Transverse colon (tissue), 4 donors: Measurements from ENCODE around the gene MBOAT2.

ENCODE experiments used
- EP300 ChIP-seq: sonication (generic); formaldehyde crosslinking; IDR thresholded peaks from one replicate; pipeline ENCODE4 v1.6.1; 2017; ENCODE audit warnings: antibody characterized with exemption, low read depth
- POLR2A ChIP-seq: fragments of 450-650 bp; IDR thresholded peaks from one replicate; pipeline ENCODE4 v1.6.1; 2016; ENCODE audit warnings: antibody characterized with exemption, mild to moderate bottlenecking, moderate library complexity
- POLR2AphosphoS5 ChIP-seq, 3 donors: sonication (generic); formaldehyde crosslinking; IDR thresholded peaks; one replicate each; pipeline ENCODE4 v1.6.1; 2016; ENCODE audit warnings: antibody characterized with exemption in 3 of 3
- TF ChIP-seq, protein P1 (sequence below), 5 experiments: fragments of 200-600 bp in 3 of 5; fragments of 450-650 bp in 2 of 5; sonication (generic) in 3 of 5; IDR thresholded peaks; 1 replicate in 2 of 5; 2 replicates in 3 of 5; pipeline ENCODE4 v1.5.1; 2016 to 2017; ENCODE audit warnings: antibody characterized with exemption in 5 of 5, inconsistent platforms in 3 of 5, mild to moderate bottlenecking in 2 of 5, moderate library complexity in 1 of 5

DNA sequence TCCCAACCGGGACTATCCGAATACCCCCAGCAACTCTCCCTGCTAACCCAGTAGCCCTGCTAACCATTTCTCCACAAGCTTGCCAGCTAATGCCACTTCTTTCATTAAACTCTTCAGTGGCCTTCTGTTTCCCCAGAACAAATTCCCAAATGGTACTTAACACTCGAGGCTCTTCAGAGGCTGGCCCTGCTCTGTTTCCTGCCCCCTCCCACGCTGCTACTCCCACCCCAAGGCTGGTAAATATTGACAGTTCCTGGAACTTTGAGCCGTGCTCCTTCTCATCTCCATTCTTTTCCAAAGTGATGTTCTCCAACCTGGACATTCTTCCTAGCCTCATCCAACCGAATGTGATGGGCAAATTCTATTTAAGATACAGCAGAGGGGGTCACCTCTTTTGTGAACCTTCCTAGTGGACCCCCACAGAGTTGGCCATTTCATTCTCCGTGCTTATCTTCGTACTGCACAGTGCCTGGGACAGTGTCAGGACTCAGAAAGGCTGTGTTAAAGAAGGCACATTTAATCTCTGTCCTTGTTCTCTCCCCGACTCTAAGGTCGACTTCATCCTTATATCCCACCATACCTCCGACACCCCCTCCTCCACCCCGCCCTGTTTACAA lies 162.9 kb downstream of the MBOAT2 start:
- TF ChIP-seq POLR2A (no peak), EP300 (no peak), POLR2AphosphoS5 (IDR thresholded peaks at IDR 0.05) (no peak)
- TF ChIP-seq, protein P1, sequence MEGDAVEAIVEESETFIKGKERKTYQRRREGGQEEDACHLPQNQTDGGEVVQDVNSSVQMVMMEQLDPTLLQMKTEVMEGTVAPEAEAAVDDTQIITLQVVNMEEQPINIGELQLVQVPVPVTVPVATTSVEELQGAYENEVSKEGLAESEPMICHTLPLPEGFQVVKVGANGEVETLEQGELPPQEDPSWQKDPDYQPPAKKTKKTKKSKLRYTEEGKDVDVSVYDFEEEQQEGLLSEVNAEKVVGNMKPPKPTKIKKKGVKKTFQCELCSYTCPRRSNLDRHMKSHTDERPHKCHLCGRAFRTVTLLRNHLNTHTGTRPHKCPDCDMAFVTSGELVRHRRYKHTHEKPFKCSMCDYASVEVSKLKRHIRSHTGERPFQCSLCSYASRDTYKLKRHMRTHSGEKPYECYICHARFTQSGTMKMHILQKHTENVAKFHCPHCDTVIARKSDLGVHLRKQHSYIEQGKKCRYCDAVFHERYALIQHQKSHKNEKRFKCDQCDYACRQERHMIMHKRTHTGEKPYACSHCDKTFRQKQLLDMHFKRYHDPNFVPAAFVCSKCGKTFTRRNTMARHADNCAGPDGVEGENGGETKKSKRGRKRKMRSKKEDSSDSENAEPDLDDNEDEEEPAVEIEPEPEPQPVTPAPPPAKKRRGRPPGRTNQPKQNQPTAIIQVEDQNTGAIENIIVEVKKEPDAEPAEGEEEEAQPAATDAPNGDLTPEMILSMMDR (IDR thresholded peaks at IDR 0.05): no peak
